IMR-90 (cell line): ENCODE measurements around the gene ADAMTS6.

Experiments
- BHLHE40 ChIP-seq: fragments of 150-350 bp; IDR thresholded peaks from 2 replicates; pipeline ENCODE4 v1.6.1; 2016; ENCODE audit warnings: mild to moderate bottlenecking, low read depth, low read length
- CHD1 ChIP-seq: IDR thresholded peaks from 2 replicates; pipeline ENCODE4 v1.6.1; 2012; ENCODE audit warnings: low read depth, low read length, improper control_type of control experiment
- POLR2A ChIP-seq: IDR thresholded peaks from 2 replicates; pipeline ENCODE4 v1.6.1; 2012; ENCODE audit warnings: mild to moderate bottlenecking, low read depth, low read length
- RCOR1 ChIP-seq: IDR thresholded peaks from 2 replicates; pipeline ENCODE4 v1.6.1; 2012; ENCODE audit warnings: mild to moderate bottlenecking, low read length, improper control_type of control experiment; ENCODE audit not compliant: insufficient replicate concordance
- RFX5 ChIP-seq: IDR thresholded peaks from 2 replicates; pipeline ENCODE4 v1.8.0; 2012; ENCODE audit warnings: low read depth, mild to moderate bottlenecking, low read length, moderate library complexity
- TF ChIP-seq, protein P1 (sequence below): conservative IDR thresholded peaks from 2 replicates; pipeline ENCODE4 v1.5.1; 2012; ENCODE audit warnings: mild to moderate bottlenecking, low read depth, low read length, improper control_type of control experiment
- TF ChIP-seq, protein P2 (sequence below): fragments of 150-350 bp; IDR thresholded peaks from 2 replicates; pipeline ENCODE4 v1.6.1; 2017; ENCODE audit warnings: mild to moderate bottlenecking, antibody characterized with exemption, low read length, low read depth
- TF ChIP-seq, protein P3 (sequence below): fragments of 150-350 bp; IDR thresholded peaks from 2 replicates; pipeline ENCODE4 v1.6.1; 2016; ENCODE audit warnings: low read depth, mild to moderate bottlenecking, low read length, moderate library complexity, borderline replicate concordance

DNA sequence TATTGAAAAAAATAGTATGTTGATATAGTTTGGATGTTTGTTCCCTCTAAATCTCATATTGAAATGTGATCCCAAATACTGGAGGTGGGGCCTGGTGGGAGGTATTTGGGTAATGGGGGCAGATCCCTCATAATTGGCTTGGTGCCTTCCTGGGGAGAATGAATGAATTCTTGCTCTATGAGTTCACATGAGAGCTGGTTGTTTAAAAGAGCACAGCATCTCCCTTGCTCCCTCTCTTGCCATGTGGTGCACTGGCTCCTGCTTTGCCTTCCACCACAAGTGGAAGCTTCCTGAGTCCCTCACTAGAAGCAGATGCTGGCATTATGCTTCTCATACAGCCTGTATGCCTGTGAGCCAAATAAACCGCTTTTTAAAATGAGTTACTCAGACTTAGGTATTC, 154.8 kb downstream of the ADAMTS6 start:
- TF ChIP-seq CHD1 (no peak), POLR2A (no peak), BHLHE40 (no peak), RFX5 (no peak), RCOR1 (no peak)
- TF ChIP-seq, protein P1, sequence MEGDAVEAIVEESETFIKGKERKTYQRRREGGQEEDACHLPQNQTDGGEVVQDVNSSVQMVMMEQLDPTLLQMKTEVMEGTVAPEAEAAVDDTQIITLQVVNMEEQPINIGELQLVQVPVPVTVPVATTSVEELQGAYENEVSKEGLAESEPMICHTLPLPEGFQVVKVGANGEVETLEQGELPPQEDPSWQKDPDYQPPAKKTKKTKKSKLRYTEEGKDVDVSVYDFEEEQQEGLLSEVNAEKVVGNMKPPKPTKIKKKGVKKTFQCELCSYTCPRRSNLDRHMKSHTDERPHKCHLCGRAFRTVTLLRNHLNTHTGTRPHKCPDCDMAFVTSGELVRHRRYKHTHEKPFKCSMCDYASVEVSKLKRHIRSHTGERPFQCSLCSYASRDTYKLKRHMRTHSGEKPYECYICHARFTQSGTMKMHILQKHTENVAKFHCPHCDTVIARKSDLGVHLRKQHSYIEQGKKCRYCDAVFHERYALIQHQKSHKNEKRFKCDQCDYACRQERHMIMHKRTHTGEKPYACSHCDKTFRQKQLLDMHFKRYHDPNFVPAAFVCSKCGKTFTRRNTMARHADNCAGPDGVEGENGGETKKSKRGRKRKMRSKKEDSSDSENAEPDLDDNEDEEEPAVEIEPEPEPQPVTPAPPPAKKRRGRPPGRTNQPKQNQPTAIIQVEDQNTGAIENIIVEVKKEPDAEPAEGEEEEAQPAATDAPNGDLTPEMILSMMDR = no peak
- TF ChIP-seq, protein P2, sequence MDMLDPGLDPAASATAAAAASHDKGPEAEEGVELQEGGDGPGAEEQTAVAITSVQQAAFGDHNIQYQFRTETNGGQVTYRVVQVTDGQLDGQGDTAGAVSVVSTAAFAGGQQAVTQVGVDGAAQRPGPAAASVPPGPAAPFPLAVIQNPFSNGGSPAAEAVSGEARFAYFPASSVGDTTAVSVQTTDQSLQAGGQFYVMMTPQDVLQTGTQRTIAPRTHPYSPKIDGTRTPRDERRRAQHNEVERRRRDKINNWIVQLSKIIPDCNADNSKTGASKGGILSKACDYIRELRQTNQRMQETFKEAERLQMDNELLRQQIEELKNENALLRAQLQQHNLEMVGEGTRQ = no peak
- TF ChIP-seq, protein P3, sequence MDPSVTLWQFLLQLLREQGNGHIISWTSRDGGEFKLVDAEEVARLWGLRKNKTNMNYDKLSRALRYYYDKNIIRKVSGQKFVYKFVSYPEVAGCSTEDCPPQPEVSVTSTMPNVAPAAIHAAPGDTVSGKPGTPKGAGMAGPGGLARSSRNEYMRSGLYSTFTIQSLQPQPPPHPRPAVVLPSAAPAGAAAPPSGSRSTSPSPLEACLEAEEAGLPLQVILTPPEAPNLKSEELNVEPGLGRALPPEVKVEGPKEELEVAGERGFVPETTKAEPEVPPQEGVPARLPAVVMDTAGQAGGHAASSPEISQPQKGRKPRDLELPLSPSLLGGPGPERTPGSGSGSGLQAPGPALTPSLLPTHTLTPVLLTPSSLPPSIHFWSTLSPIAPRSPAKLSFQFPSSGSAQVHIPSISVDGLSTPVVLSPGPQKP = no peak
